GM12892 (cell line): Measurements from ENCODE around the gene KLF7.

Source experiments
- POLR2A ChIP-seq: IDR thresholded peaks from 2 replicates; pipeline ENCODE4 v1.6.1; 2011; ENCODE audit warnings: low read depth, low read length, control low read depth
- POLR2AphosphoS5 ChIP-seq: IDR thresholded peaks from 2 replicates; pipeline ENCODE4 v1.6.1; 2011; ENCODE audit warnings: low read depth, low read length, control low read depth

DNA sequence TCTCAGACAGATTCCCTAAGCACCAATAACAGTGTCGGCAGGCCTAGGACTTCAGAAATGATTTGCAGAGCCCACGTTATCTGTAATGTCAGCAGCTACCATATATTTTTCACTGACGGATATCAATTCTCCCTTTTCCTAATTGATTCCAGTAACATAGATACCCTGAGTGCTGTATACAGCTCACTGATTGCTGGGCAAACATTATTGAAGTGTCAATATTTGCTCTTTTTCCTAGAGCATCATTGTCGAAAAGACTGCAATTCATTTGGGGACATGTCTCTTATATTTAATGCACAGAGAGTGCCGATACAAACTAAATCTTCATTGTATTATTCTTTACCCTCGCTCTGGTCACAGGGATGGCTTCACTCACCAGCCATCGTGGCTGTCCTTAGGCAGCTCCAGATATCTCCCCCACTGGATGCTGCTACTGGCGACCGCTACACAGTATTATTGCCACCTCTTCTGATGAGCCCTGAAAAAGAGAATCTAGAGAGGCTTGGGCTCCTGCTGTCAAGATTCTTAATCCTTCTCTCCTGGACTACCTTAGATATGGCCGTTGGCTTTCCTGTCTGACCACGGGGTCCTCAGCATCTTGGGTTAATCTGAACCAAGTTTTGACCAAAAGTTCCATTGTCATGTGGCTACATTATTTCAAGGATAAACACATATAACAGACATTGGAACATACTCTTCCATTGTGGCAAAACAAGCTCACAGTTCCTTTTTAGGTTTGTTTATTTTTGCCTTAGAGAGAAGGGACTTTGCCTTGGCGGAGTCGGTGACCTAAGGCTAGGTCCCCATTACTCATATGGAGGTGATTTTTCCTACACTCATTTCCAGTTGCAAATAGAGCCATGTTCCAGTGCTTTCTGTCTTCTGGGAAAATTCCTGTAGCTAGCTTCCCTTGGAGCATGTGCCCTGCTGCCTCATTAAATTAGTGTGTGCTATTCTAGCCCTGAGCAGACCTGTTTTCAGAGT, 121.1 kb downstream of the KLF7 start:
- TF ChIP-seq POLR2A = no peak
- no peak for TF ChIP-seq POLR2AphosphoS5
